Ramos (cell line): ENCODE measurements around the gene TBC1D10A.

Experiments
- in situ Hi-C: fragments of 300-500 bp; cut with MboI; formaldehyde crosslinking; loops from one replicate; pipeline ENCODE4 v1.14.3; 2022; ENCODE audit warnings: low sequenced_read_pairs; ENCODE audit not compliant: unreplicated experiment

Gene TBC1D10A

DNA sequence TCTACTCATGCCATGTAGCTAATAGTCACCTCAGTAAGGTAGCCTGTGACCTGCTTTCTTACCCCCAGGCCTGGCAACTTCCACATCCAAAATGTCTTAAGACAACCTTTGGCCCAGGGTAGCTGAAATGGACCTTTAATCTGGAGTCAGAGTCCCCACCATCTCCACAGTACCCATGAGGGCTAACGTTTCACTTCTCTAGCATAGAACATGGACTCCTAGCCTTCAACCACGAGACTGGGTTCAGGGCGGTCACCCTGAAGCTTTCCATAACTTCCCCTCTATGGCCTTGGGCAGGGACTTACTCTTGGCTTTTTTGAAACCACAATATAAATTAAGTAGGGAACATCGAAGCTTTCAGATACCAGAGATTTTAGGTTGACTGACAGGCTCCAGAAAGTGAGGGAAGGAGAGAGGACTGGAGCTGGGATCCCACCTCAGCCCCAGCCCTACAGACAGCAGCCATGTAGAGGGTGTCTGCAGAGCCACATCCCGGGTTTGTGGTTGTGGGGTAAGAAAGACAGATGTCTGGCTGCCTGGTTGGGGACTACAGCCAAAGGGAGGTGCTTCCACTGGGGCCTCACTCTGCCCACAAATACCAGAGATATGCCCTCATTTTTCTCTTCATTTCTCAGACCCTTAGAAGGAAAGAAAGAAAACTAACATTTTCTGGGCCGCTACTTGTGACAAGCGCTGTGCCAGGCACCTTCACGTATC is 2.6 kb downstream of the TBC1D10A start:
- in situ Hi-C loops: no loop called here

DNA sequence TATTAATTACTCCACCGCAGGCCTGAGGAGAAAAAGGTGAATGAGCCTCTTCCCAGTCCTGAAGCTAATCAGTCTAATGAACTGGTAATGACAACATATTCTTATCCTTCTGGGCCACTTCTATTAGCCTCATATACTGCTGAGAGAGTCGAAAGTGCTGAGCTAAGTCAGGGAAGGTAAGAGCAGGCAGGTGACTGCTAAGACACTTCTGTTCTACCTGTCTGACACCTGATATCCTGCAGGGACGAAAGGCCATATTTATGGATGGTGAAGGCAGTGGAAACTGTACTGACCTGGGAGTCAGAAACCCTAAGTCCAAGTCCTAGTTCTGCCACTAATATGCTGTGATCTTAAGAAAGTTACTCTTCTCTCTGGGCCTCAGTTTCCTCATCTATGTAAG is 3.5 kb downstream of the TBC1D10A start:
- in situ Hi-C loops: no loop called here

DNA sequence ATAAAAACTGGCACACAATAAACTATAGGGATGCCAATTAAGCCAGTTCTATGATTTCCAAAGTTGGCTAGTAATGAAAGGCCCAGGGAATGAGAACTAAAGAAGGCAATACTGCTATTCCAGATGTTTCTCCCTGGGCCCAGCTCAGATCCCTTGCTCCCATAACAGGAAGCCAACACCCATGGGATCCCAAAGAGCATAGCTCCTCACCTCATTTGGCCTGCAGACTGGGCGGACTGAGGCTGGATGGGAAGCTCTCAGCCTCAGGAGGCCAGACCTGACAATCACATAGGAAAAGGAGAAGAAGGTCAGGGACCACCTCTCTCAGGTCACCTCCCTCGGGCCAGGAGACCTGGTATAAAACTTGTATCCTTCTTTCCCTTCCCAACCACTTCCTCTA is 5.3 kb downstream of the TBC1D10A start:
- in situ Hi-C loops: no loop called here

DNA sequence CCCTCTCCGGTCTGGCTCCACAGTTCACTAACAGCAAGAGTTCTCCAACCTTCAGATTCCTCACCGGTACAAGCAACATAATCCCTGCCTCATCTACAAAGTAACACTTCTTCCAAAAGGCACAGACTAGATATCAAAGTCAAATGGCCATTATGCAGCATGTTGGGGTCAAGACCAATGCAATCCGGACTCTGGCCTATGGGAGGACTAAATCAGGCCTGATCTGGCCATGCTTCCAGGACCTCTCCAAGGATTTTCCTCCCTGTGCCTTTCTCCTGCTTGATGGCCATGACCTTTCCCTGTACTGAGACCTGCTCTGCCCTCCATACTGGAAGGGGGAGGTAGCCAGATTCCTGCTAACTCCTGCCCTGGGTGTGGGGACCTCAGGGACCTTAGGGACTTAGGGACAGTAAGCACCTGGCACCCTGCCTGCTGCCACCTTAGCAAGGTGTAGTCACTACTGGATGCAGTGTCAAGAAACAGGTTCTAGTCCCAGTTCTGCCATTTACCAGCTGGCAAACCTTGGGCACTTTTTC is 6.7 kb downstream of the TBC1D10A start:
- in situ Hi-C loops: no loop called here

DNA sequence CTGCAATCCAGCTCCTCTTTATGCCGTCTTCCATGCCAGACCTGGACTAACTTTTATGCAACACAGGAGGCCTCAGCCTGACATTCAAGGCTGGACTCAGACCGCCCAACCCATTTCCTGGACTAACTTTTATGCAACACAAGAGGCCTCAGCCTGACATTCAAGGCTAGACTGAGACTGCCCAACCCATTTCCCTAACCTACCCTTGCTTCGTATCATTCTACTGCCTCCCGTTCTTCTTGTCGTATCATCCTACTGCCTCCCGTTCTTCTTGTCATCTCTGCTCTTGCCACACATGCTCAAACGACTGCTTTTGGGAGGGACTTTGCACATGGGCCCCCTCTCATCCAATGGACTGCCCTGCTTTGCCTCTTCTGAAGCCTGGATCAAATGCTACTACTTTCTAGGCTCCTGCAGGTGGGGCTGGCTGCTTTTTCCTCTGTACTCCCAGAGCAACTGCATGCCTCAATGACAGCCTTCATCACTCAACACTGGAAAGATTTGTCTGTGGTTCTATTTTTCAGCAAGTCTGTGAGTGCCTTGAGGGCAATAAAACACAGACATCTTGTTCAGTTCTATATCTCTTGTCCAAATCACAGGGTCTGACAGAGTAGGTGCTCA is 7.8 kb downstream of the TBC1D10A start:
- in situ Hi-C loops: no loop called here

DNA sequence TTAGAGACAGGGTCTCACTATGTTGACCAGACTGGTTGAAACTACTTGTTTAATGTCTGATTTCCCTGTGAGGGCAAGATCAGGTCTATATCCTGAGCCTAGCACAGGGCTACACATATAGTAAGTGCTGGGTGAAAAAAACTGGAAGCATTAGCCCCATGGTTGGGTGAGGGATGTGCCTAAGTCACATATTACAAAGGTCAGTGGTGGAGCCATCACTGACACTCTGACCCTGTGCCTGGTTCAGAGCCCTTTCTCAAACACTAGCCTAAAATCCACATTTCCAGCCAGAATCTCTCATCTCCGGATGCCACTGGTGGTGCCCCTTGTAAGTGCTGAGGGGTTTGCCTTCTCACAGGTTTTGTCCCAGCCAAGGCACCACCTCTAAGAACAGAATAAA is 9.0 kb downstream of the TBC1D10A start:
- in situ Hi-C loops: no loop called here

DNA sequence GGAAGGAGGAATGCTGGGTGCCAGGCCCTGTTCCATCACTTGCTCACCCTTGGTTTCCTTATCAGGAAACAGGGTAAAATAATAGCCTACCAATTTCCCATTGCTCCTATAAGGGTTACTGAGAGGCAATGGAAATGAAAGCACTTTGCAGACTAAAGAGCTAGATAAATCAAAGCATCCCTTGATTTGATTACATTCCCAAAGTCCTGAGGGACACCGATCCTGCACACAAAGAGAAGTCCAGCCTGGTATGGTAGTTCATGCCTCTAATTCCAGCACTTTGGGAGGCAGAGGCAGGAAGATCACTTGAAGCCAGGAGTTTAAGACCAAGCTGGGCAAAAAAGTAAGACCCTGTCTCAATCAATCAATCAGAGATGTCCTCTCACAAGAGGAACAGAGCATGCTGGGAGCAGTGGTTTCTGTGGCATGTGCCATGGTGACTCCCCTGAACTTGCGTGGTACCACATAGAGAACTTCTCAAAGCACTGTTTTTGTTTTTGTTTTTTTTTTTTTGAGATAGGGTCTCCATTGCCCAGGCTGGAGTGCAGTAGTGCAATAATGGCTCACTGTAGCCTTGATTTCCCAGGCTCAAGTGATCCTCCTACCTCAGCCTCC is 10.7 kb downstream of the TBC1D10A start:
- in situ Hi-C loops: no loop called here

DNA sequence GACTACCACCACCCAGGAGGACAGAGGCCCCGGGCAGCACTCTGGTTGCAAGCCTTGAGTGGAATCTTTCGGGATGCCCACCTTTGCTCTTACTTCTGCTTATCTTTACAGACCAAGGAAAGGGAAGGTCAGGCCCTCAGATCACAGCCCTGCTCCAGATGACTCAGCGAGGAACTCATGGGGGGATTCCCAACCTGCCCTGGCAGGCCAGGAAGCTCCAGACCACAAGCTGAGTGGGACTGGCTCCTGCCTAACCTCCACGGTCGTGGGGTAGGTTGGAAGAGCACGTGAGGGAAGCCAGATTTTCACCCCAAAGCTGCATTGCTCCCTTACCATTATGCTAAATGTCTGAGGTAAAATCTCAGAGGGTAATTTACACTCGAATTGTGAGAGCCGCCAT is 11.8 kb downstream of the TBC1D10A start:
- in situ Hi-C loops: no loop called here

DNA sequence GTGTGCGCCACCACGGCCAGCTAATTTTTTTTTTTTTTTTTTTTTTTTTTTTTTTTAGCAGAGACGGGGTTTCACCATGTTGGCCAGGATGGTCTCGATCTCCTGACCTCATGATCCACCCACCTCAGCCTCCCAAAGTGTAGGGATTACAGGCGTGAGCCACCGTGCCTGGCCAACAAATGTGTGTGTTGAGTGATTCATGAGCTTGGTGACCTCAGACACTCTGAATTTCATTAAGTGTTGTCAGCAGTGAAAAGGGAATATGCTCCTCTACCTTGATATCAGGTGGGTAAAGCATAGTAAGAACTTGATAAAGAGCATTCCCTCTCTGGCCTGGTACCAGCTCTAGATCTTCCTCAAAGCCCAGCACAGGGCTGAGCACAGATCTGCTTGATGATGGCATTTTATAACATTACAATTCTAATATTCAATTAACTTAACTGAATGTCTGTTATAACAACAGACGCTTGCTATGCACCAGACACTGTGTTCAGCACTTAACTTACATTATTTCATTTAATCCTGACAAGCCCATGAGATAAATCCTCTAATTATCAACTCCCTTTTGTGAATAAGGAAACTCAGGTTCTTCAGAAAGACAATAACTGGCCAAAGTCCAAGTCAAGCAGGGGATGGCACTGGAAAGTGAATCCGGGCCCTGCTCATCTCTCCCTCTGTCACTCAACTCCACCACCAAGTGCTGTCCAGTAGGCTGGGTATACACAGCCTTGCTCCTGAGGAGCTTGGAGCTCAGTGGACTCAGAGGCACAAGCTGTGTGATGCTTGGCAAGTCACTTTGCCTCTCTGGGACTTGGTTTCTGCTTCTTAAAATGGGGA is 13.0 kb downstream of the TBC1D10A start:
- in situ Hi-C loops: no loop called here

DNA sequence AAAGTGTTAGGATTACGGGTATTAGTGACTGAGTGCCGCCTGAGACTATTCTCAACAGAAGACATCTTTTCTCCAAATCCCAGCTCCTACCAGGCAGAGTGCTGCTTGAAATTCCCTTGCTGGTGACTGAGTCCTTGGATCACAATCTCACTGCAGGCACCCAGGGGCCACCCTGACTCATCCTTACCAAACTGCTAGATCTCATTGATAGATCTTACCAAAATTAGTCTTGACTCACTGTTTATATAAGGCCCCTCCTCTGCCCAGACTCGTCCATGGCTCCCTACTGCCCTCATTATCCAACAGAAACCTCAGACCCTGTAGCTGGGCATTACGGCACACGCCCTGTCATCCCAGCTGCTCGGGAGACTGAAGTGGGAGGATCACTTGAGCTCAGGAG is 14.7 kb downstream of the TBC1D10A start:
- in situ Hi-C loops: no loop called here

DNA sequence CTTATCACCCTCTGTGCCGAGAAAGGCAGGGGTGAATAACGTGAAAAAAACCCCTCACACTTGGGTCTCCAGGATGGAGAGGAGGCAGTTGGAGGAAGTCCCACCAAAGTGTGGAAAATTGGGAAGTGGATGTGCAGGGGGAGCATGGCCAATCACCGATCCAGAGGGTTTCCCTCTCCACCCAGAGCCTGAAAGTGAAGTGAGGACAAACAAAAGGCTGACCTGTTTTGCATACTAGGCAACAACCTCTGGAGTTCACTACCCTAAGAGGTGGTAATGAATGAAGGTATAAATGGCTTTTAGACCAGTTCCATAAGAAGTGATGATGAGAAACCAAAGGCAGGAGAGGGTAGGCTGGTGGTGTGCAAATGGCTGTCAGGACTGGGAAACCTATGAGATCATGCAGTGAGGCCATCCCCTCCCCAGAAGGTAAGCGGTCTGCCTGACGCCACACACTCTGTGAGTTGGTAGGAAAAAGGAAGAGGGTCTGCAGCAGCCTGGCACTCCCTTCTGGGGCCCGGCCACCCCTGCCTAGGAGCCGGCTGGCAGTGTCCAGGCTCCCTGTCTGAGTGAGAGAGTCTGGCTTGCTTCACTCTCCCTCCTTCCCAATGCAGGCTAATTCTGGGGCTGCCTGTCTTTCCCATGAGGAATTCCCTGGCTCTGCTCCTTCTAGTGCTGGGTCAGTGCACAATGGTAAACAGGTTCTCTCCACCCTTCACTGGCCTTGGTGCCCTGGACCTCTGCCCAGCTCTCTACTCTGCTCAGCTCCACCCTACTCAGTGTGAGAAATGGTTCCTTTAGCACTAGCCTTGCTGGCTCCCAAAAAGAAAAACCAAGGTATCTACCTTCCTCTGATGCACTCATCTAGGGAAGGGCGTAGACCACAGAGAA is 15.6 kb downstream of the TBC1D10A start:
- in situ Hi-C loops: no loop called here

DNA sequence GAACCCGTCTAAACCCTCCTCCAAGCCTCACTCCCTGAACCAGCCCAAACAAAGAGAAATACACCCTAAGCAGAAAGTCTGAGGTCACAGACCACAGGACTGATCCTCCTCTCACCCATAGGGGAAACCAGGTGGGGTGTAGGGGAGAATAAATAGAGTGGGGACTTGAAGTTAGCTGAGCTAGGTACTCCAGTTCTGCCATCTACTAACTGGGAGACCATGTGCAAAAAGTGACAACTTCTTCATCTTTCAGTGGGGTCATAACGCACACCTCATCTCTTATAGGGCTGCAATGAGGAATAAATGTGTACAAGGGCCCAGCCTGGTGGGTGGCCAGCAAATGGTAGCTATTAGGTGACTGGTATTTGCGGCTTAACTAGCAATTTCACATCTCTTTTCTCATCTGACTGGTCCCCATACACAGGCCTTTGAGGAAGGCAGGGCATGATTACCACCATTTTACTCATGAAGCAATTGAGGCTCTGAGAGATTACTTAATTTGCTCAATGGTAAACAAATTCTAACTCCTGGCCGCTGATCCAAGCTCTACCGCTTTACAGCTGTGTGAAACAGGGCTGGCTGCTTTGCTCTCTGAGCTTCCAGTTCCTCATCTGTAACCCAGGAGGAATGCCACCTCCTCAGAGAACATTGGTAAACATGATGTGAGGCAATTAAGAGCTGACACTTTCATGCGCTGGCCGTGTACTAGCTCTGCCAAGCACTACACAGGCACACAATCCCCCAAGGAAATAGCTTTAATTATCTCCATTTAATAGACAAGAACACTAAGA is 16.6 kb downstream of the TBC1D10A start:
- in situ Hi-C loops: no loop called here

DNA sequence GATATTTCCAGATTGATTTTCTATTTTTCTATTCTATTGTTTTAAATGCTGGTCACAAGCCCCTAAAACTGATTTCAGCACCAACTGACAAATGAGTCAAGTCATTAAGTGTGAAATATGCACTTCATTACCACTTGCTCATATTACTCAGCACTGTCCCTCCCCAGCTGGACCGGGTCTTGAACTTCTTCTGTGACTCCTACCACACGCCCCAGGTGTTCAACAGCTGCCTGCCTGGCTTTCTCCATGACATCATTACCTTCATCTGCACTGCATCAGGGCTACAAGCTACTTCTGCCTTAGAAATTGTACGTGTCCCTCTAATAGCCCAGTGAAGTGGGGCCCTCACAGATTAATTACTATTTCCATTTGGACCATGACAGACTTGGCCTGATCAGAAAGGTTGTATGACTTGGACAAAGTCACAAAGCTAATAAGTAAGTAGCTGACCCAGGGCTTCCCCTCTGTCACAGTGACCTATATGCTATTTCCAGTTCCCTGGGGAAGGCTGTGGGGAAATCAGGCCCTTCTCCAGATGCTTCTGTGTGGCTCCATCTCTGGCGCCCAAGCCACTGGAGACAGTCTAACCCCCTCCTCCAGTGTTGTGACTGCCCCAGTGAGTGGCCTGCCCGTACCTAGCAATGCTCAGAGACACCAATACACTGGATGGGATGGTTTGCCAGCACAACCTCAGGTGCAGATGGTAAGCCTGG is 18.1 kb downstream of the TBC1D10A start:
- in situ Hi-C loops: no loop called here

DNA sequence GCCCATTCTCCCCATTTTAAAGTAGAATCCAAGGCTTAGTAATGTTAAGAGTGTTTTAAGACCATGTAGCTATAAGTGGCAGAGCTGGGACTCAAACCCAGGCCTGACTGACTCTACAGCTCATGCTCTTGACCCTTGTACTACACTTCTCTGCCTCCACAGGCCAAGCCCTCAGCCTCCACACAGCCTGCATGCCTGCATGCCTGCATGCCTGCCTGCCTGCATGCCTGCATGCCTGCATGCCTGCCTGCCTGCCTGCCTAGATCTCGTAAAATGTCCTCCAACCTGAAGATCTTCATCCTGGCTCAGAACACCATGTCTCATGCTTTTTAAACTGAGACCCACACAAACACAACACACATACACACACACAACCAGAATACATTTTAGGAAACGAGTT is 18.6 kb downstream of the TBC1D10A start:
- in situ Hi-C loops: no loop called here

DNA sequence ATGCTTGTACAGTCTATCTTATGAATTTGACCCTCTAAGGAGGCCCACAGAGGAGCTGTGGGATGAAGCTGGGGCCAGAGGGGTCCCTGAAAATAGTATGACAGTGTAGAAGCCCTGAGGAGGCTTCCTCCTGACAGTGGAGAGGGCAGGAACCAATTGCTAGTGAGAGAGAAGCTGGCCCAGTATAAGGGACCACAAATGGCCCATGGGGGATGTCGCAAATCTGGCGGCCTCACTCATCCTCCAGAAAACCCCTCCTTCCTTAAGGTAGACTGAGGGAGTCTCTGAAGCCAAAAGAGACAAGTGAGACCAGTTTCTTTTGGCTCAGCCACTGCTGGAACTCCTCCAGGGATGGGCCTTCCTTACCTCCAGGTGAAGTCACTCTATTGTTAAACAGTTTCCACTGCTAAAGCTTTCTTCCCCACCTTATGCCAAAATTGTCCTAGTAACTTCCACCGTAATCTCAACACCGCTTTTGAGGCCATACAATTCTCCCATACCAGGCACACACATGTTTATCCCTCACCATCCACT is 19.6 kb downstream of the TBC1D10A start:
- in situ Hi-C loops: no loop called here

DNA sequence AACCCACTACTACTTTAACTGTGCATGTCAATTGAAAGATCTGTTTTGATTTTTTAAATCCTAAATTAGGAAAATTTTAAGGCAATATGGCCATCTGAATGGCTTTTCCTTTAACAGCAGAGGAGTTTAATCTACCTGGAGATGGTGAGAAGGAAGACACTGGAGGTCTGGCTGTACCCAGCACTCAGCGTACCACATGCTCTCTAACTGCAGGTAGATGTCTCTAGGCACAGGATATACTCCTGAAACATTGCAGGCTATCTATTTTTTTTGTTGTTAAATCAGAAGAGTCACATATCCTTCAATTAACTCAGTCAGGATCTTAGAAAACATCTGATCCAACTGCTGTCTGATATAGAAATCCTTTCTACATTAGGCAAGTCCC is 20.1 kb downstream of the TBC1D10A start:
- in situ Hi-C loops: no loop called here

DNA sequence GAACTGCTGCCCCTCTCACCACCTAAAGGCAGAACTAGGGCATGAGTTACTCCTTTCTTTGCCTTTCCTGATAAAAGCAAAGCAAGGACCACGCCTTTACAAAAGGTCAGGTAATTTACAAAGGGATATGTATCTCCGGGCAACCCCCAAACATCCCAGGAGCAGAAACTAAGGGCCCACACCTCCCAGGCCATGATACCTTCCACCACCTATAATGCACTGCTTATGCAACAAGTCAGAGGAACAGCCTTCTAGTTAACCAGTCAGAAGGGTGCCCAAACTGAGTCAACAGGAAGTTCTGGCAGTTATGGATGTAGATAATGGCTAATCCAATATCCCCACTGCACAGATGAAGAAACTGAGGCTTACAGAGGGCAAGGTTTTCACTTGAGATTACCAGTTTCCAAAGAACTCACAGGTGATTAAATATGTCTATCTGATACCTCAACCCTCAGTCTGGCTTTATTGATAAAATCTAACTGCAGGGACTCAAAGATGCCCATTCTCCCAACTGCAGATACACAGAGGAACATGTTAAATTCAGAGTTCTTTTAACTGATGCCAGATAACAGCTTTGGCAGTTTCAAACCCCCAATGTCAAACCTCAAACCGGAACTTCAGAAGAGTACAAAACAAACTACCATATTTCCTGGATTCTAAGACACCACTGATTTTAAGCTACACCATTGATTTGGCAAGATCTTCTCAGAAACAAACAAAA is 20.7 kb downstream of the TBC1D10A start:
- in situ Hi-C loops: no loop called here
